Stimulated activated CD4-positive, alpha-beta T cell treated with anti-CD3 and anti-CD28 coated beads, Interleukin-12 subunit alpha, Interleukin-12 subunit beta, amount 100 ng/mL, for 24 hours (primary cell): ENCODE results near the gene RESP18.

Source experiments
- DNase-seq, 2 experiments: peaks; one replicate each; pipeline ENCODE4 v3.0.0-alpha.2; 2020; ENCODE audit warnings: low read depth in 2 of 2

RESP18 gene

GRCh38 chr2:219332542-219332941 lies at the start of gene RESP18:
RESP18 (minus strand) TSS chr2:219332744.
- no peak for DNase-seq

- no peak for DNase-seq
These were observed 48.9 kb upstream of the RESP18 start for GRCh38 chr2:219381448-219381847.

- no peak for DNase-seq
These were observed 48.4 kb upstream of the RESP18 start for GRCh38 chr2:219380926-219381325.

- DNase-seq: no peak
These were observed 45.8 kb upstream of the RESP18 start for GRCh38 chr2:219378163-219378851.

DNA sequence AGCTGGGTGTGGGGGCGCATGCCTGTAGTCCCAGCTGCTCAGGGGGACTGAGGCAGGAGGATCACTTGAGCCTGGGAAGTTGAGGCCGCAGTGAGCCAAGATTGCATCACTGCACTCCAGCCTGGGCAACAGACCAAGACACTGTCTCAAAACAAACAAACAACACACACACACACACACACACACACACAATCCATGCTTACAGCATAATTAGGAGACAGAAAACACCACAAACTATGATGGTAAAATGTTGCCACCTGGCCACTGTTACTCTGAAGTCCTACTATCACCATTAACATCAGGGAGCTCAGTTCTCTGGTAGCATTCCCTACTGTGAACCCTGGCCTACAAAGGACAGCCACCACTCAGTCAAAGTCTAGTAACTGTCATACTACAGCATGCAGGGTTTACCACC lies 36.9 kb upstream of the RESP18 start:
- no peak for DNase-seq

DNA sequence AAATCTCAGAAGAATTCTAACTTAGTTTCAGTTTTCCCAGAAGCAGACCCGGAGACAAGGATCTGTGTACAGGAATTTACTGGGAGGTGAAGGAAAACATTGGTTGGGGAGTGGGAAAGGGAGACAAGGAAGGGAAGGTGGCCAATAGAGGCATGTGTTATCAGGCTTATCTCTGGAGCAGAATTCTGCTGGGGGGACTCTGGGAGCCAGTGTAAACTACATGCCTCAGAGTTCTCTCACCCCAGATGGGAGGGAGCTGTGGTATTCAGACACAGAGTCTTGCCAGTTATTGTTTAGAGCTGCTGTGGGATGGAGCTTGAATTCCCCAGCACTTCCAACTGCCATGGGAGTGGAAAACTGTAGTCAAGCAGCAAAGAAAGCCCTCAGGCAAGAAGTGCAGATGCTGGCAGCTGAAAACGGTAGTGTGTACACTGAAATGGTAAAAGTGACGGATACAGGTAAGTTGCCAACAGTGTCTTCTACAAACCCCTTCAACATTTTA lies 36.2 kb upstream of the RESP18 start:
- DNase-seq: no peak

DNA sequence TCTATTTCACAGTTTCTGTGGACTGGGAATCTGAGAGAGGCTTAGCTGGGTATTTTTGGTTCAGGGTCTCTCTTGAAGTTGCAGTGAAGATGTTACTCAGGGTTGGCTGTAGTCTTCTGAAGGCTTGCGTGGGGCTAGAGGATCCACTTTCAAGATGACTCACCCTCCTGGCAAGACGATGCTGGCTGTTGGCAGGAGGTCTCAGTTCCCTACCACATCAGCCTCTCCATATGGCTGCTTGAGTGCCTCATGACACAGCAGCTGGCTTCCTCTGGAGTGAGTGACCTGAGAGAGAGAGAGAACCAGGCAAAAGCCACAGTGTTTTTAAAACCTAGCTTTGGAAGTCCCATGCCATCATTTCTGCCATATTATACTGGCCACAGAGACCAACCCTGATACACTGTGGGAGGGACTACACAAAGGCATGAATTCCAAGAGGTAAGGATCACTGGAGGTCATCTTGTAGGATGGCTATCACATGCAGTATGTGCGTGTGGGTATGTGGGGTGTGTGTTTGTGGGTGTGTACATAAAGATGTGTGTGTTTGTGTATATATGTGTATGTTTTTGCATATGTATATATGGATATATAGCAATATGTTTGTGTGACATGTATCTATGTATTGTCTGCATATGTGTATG lies 30.1 kb upstream of the RESP18 start:
- no peak for DNase-seq

GRCh38 chr2:219362072-219362471 lies 29.5 kb upstream of the RESP18 start:
- DNase-seq: no peak

GRCh38 chr2:219358170-219359075 lies 25.9 kb upstream of the RESP18 start:
- DNase-seq: no peak

- DNase-seq: no peak
These were observed 24.3 kb upstream of the RESP18 start for GRCh38 chr2:219356834-219357233.

- no peak for DNase-seq
These were observed 22.0 kb upstream of the RESP18 start for GRCh38 chr2:219354582-219354981.

GRCh38 chr2:219353129-219353528 lies 20.6 kb upstream of the RESP18 start:
- no peak for DNase-seq

DNA sequence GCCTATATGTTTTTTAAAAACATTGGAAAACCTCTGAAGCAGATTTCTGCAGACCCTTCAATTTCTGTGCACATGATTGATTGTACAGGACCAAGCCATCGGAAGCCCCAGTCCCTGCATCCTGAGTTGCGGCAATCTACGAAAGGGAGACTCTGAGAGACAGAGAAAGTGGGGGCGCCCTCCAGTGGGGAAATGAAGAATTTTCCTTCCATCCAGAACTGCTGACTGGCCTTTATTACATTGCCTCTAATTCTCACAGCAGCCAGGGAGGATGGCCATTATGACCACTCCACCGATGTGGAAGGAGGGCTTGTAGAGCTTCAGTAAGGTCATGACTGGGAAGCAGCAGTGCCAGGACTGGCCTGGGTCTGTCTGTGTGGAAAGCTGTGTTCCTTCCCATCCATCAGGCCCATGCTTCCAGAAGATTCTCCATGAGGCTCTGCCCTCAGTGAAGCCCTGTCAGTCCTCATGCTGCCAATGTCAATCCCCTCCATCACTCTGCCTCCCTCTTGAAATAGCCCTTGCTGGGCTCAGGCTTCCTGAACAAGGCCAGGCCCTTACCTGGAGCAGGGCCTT lies 20.0 kb upstream of the RESP18 start:
- peak; percentile 27 to 73 for DNase-seq

- DNase-seq: no peak
These were observed 18.2 kb upstream of the RESP18 start for GRCh38 chr2:219350710-219351221.

GRCh38 chr2:219350215-219350614 lies 17.7 kb upstream of the RESP18 start:
- no peak for DNase-seq

DNA sequence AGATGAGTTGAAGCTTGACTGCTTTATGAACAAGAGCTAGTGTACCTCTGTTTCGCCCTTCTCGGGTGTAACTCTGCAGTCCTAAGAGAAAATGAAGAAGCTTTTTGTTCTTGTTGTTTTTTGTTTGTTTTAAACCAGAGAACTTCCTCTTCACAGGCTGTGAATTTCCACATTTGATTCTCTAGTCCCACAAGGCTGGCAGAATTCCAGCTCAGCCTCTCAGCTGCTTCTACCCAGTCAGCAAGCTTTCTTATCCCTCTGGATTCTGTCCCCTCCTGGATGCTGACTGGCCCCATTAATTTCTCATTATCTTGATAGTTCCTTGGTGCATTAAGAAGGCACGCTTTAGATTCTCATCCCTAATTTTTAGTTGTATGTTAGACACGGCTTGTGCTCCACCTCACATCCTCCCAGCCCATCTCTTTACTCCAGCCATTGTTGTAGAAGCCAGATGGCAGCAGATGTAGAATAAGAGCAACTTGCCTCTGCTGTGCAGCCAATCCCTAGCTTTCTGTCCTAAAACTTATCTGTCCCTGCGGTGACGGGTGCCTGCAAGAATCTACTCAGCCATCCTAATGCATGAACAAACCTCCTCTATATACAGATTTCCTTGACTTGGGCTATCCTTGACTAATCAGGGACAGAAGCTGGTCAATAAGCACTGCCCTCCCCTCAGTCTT lies 12.3 kb upstream of the RESP18 start:
- DNase-seq: no peak

DNA sequence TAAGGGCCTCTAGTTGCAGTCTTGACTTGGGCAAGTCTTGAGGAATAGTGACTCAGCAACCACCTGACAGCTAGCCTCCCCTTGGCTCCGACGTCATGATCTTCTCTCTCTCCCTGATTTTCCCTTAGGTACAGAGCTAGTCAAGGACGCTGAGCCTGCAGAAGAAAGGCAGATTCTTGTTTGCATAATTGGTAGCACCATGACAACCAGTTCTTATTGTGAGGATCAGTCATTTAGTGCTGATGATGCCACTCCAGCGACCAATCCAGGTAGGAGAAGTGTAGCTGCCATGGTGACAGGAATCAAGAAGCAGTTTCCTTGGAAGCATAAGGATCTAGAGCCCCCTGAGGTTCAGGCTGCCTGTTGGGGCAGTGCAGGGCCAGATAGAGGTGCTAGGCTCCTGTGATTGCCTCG lies 2.8 kb upstream of the RESP18 start:
- no peak for DNase-seq

- no peak for DNase-seq
These were observed 1.5 kb upstream of the RESP18 start for GRCh38 chr2:219334076-219334475.

GRCh38 chr2:219331560-219332213 lies 857 bp downstream of the RESP18 start:
- no peak for DNase-seq

DNA sequence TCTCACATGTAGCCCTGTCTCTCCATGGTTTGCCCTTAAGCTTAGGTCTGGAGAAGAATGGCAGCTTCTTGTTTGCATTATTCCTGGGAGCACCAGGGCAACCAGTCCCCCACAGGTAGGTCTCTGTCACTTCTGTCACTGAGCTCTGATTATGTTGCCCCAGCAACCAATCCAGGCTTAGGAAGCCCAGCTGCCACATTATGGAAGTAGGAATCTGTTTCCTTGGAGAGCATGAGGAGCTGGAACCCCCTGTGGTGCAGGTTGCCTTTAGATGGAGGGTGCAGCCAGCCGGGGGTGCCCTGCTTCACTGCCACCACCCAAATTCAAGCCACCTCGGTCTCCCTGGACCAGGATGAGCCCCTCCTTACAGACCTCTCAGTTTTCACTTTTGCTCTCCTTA lies 4.8 kb downstream of the RESP18 start:
- DNase-seq: no peak
